SW 1271 (cell line): ENCODE results near the gene CRTC3.
"Not testable (repeated sequence)": the region's sequence is repeated elsewhere in the genome, so short reads cannot be mapped to it uniquely, and the experiment has no call there.

Source experiments
- DNase-seq, 2 experiments: peaks; one replicate each; lab custom pipeline; 2025; lab: John Stamatoyannopoulos, UW

Gene CRTC3

DNA sequence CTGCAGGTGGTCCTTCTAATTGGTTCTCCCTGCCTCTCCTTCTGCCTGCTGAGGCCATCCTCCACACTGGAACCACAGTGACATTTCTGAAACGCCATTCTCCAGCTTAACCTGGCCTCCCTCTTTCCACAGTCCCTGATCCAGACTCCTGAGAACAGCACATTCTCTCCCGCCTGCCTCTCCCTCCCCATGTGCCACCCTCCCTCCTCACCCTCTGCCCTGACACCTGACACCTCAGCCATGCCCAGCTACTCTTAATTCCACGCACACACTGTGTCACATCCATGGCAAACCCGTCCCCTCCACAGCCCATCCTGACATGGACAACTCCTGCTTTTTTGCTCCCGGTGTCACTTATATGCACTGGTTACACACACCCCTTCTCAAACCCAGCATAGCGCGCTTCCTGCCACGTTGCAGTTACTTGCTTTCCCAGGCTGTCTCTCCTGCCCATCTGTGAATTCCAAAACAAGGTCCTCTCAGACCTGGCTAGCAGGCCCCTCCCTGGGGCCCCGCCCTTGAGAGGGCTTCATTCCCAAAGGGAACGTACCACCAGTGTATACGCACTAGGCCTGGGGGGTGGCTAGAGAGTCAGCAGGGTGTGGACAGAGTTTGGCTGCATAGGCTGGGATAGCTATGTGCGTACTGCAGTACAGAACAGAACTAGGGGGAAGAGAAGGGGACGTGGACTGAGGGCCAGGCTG lies 94.7 kb downstream of the CRTC3 start:
- DNase-seq = no peak

- DNase-seq = no peak
Measured at GRCh38 chr15:90625037-90625436, 95.3 kb downstream of the CRTC3 start.

DNA sequence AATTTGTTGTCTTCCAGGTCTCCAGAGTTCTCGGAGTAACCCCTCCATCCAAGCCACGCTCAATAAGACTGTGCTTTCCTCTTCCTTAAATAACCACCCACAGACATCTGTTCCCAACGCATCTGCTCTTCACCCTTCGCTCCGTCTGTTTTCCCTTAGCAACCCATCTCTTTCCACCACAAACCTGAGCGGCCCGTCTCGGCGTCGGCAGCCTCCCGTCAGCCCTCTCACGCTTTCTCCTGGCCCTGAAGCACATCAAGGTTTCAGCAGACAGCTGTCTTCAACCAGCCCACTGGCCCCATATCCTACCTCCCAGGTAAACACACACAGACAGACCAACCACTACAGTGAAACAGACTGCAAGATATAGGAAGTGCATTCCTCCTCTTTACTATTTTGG lies 99.5 kb downstream of the CRTC3 start:
- DNase-seq = no peak

GRCh38 chr15:90633360-90633759 lies 103.6 kb downstream of the CRTC3 start:
- no peak for DNase-seq

GRCh38 chr15:90636993-90637392 lies 107.3 kb downstream of the CRTC3 start:
- not testable (repeated sequence) for DNase-seq

GRCh38 chr15:90637693-90638092 lies 108.0 kb downstream of the CRTC3 start:
- no peak for DNase-seq

DNA sequence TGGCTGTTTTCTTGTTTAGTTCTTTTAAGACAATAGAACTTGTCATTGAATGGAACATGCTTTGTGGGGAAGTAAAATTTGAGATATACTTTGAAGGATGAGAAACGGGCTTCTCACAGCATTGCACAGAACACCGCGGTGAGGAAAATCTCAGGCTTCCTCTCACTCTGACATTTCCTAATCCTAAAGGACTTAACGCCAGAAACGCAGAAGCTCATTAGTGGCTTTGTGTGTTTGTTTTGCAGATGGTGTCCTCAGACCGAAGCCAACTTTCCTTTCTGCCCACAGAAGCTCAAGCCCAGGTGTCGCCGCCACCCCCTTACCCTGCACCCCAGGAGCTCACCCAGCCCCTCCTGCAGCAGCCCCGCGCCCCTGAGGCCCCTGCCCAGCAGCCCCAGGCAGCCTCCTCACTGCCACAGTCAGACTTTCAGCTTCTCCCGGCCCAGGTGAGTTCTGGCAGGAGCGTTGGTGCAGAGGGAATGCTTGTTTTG lies 108.5 kb downstream of the CRTC3 start:
- no peak for DNase-seq

- DNase-seq = no peak
Measured at GRCh38 chr15:90638963-90639362, 109.2 kb downstream of the CRTC3 start.

GRCh38 chr15:90640862-90641261 lies 111.1 kb downstream of the CRTC3 start:
- DNase-seq = no peak

DNA sequence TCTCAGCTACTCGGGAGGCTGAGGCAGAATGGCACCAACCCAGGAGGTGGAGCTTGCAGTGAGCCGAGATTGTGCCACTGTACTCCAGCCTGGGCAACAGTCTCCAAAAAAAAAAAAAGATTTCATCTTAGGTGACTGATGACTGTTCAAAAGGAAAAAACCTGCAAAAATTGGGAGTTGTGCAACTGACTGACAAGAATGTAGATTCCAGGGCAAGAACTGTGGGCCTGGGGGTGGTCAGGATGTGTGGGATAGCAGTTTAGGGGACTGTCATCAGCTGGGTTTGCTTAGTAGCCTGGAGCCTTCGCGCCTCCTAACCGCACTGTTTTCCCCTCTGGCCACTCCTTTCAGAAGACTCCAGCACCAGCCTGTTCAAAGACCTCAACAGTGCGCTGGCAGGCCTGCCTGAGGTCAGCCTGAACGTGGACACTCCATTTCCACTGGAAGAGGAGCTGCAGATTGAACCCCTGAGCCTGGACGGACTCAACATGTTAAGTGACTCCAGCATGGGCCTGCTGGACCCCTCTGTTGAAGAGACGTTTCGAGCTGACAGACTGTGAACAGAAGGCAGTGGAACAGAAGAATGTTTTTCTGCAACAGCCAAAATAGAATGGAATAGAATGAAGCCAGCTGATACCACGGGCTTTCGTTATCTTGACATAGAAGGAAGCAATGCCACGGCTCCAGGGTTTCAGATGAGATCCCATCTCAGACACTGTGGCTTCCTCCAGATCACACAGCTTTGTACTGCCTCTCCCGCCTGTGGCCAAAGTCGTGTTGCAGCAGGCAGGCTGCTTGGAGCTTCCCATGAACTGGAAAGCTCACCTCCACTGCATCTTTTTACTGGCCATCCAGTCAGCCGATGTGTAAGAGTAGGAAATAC lies 112.1 kb downstream of the CRTC3 start:
- no peak for DNase-seq

GRCh38 chr15:90642464-90643300 lies 113.0 kb downstream of the CRTC3 start:
- peak in 1 of 2 experiments; percentile 21 for DNase-seq

- DNase-seq = no peak
Measured at GRCh38 chr15:90643301-90643632, 113.5 kb downstream of the CRTC3 start.

DNA sequence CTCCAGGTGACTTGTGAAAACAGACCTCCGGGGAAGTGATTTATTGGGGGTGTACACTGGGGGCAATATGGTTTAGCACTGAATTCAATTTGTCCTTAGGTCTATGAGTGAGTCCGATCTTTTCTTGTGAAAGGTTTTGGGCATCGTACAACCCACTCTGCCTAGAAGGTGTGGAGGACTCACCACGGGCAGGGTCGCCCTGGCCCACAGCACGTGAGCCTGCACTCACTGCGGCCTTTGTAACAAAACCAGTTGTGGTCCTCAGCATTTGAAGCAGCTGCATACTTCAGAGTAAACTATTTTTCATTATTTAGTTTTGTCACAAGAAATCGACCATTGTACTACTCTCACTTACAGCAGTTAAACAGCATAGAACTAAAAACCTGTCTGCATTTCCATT lies 114.8 kb downstream of the CRTC3 start:
- DNase-seq = no peak

GRCh38 chr15:90644952-90645725 lies 115.4 kb downstream of the CRTC3 start:
- no peak for DNase-seq

DNA sequence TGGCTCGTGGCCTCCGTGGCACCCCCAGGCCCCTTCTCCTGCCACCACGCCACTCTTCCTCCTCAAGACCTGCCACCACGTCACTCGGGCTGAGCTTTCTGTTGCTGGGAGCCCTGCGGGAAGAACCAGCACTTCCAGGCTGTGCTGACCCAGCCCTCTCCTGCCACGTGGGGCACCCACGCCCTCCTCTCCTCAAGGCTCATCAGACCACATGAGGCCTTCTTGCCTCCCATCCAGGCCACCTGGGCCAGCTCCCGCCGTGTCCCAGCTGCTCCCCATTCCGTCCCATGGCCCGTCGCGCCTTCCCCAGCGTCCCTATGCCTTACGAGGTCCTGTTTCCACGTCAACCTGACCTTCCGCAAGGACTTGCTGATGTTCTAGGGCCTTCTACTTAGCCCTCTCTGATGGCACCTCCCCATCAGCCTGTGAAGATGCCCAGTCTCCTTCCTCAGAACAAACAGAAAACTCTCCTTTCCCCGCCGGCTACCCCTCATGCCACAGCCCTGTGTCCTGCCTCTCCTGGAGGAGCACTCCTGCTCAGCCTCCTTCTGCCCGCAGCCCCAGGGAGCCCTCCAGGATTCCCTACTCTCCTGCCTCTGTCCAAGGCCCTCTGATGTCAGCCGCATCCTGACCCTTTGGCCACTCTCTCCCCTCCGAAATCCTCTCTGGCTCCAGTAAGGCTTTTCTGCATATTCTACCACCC lies 116.3 kb downstream of the CRTC3 start:
- no peak for DNase-seq

DNA sequence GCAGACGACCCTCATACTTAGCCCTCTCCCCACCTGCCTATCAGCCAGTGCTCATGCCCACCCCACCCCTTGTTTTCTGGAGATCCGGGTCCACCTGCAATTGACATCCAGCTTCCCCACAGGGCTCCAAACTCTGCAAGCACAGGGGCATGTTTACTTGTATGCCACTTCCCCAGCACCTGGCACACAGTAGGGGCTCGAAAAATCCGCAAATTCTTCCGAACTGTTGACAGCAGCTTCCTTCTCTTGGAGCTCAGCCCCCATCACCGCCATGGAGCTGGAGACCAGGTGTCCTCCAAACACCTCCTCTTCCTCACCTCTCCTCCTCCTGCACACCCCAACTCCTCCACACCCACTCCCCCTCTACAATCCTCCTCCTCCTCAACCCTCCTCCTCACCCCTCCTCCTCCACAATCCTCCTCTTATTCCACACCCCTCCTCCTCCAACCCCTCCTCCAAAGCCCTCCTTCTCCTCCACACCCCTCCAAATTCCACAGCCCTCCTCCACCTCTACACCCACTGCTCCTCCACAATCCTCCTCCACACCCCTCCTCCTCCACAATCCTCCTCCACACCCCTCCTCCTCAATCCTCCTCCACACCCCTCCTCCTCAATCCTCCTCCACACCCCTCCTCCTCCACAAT lies 117.1 kb downstream of the CRTC3 start:
- DNase-seq = no peak

GRCh38 chr15:90647326-90647725 lies 117.6 kb downstream of the CRTC3 start:
- DNase-seq = no peak

- peak in 1 of 2 experiments; percentile 78 for DNase-seq
Measured at GRCh38 chr15:90648137-90649070, 118.7 kb downstream of the CRTC3 start.
